Measurements from ENCODE around the gene VIM.
"Not testable (repeated sequence)": the region's sequence is repeated elsewhere in the genome, so short reads cannot be mapped to it uniquely, and the experiment has no call there.

The VIM gene

GRCh38 chr10:17256627-17257026 lies 28.6 kb downstream of the VIM start:
- no peak for DNase-seq (ENCODE audit: low read depth in 2 of 2)

GRCh38 chr10:17257466-17258321 lies 29.7 kb downstream of the VIM start:
- no peak for DNase-seq (ENCODE audit: low read depth in 2 of 2)

- DNase-seq (ENCODE audit: low read depth in 2 of 2): no peak
Measured at GRCh38 chr10:17262502-17262901, 34.5 kb downstream of the VIM start.

- no peak for DNase-seq (ENCODE audit: low read depth in 2 of 2)
Measured at GRCh38 chr10:17263580-17263979, 35.5 kb downstream of the VIM start.

GRCh38 chr10:17265468-17265867 lies 37.4 kb downstream of the VIM start:
- DNase-seq (ENCODE audit: low read depth in 2 of 2): no peak

GRCh38 chr10:17266549-17266948 lies 38.5 kb downstream of the VIM start:
- not testable (repeated sequence) for DNase-seq (ENCODE audit: low read depth in 2 of 2)

GRCh38 chr10:17272648-17273047 lies 44.6 kb downstream of the VIM start:
- no peak for DNase-seq (ENCODE audit: low read depth in 2 of 2)

- DNase-seq (ENCODE audit: low read depth in 2 of 2): no peak
Measured at GRCh38 chr10:17273403-17273802, 45.4 kb downstream of the VIM start.

GRCh38 chr10:17276756-17277424 lies 48.8 kb downstream of the VIM start:
- no peak for DNase-seq (ENCODE audit: low read depth in 2 of 2)

GRCh38 chr10:17278607-17279240 lies 50.7 kb downstream of the VIM start:
- DNase-seq (ENCODE audit: low read depth in 2 of 2): no peak

- no peak for DNase-seq (ENCODE audit: low read depth in 2 of 2)
Measured at GRCh38 chr10:17282311-17282710, 54.3 kb downstream of the VIM start.

GRCh38 chr10:17286562-17287550 lies 58.8 kb downstream of the VIM start:
- no peak for DNase-seq (ENCODE audit: low read depth in 2 of 2)
